ENCODE results near the gene DLL3.
"Not testable (repeated sequence)": the region's sequence is repeated elsewhere in the genome, so short reads cannot be mapped to it uniquely, and the experiment has no call there.

DLL3 gene, protein sequence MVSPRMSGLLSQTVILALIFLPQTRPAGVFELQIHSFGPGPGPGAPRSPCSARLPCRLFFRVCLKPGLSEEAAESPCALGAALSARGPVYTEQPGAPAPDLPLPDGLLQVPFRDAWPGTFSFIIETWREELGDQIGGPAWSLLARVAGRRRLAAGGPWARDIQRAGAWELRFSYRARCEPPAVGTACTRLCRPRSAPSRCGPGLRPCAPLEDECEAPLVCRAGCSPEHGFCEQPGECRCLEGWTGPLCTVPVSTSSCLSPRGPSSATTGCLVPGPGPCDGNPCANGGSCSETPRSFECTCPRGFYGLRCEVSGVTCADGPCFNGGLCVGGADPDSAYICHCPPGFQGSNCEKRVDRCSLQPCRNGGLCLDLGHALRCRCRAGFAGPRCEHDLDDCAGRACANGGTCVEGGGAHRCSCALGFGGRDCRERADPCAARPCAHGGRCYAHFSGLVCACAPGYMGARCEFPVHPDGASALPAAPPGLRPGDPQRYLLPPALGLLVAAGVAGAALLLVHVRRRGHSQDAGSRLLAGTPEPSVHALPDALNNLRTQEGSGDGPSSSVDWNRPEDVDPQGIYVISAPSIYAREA

DNA sequence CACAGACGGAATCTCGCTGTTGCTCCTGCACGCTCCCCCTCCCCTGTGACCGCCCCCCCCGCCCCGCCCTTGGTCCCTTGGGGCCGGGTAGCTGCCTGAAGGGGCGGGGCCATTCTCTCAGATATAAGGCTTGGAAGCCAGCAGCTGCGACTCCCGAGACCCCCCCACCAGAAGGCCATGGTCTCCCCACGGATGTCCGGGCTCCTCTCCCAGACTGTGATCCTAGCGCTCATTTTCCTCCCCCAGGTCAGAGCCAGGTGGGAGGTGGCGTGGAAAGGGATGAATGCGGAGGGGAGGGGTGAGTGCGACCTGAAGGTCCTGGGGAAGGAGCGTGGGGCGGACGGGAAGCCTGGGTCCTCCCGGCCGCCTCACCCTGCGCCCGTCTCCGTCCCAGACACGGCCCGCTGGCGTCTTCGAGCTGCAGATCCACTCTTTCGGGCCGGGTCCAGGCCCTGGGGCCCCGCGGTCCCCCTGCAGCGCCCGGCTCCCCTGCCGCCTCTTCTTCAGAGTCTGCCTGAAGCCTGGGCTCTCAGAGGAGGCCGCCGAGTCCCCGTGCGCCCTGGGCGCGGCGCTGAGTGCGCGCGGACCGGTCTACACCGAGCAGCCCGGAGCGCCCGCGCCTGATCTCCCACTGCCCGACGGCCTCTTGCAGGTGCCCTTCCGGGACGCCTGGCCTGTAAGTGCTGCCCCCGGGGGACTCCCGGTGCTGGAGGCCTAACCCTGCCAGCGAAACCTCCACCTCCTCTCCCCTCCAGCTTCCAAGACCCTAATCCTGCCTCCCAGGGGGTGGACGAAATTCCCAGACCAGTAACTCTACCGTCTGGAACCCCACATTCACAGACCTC is at the start of gene DLL3:
Gene DLL3 (plus strand): TSS at position 150 of the 845 bp plus-strand sequence. CDS start 28 bp downstream, at position 178.
- peak; percentile 75 for DNase-seq

DNA sequence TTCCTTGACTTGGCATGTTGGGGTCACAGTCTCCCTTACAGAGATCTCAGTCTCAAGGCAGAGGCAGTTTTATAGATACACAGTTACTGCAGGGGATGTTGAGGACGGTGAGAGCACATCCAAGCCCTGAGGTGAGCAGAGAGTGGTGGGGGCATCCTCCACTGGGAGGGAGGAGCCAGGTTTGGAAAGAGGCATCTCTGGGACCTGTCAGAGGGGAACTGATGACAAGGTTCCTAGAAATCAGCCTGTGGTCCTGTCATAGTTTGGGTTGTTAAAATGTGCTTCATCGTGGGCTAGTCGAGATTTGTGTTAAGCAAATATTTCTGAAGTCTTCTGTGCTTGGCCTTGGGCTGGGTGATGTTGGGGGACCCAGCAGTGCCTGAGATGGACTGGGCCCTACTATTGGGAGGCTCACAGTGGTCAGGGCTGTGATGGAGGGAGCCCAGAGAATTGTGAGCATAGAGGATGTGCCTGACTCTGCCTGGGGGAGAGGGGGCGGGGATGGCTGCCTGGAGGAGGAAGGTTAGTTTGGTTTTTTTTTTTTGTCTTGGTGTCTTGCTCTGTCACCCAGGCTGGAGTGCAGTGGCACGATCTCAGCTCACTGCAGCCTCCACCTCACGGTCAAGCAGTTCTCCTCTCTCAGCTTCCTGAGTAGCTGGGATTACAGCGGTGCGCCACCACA is 49.5 kb upstream of the DLL3 start:
- DNase-seq: no peak

GRCh38 chr19:39451257-39451656 is 47.5 kb upstream of the DLL3 start:
- DNase-seq: not testable (repeated sequence)

GRCh38 chr19:39463403-39463802 is 35.3 kb upstream of the DLL3 start:
- DNase-seq: no peak

DNA sequence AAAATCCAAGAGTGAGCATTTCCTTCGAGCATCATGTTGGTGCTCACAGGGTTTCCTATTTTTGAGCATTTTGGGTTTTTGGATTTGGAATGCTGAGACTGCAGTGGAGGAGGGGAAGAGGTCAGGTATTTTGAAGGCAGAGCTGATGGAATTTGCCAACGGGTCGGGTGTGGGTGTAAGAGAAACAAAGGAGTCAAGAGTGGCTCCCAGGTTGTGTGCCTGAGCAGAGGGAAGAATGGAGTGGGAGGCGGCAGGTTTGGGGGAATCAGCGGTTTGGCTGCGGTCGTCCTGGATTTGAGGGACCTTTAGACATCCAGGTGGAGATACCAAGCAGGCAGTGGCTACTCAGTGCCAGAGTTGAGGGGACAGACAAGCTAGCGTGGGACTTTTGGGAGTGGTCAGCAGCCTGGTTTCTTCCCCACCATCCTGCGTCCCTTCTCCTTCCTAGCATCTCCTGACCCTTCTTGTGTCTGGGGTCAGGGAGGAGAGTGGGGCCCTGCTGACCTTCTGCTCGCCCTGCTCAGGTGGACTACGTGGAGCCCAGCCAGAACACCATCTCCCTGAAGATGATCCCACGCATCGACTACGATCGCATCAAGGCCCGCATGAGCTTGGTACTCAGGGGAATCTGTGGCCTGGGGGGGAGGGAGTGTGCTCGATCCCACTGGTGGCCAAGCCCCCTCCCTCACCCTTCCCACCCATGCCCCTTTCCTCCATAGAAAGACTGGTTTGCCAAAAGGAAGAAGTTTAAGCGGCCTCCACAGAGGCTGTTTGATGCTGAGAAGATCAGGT is 32.6 kb upstream of the DLL3 start:
- no peak for DNase-seq

GRCh38 chr19:39467941-39468340 is 30.8 kb upstream of the DLL3 start:
- no peak for DNase-seq

DNA sequence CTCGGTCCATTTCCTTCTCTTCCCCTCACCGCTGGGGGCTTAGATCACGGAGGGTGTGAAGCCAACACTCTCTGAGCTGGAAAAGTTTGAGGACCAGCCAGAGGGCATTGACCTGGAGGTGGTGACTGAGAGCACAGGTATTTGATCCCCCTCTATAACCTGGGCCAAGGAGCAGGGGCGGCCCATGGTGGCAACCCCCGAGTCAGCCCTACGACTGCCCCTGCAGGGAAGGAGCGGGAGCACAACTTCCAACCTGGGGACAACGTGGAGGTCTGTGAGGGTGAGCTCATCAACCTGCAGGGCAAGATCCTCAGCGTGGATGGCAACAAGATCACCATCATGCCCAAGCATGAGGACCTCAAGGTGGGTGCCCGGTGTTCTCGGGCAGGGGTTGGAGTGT is 29.7 kb upstream of the DLL3 start:
- DNase-seq: no peak

GRCh38 chr19:39469567-39469966 is 29.2 kb upstream of the DLL3 start:
- DNase-seq: no peak

DNA sequence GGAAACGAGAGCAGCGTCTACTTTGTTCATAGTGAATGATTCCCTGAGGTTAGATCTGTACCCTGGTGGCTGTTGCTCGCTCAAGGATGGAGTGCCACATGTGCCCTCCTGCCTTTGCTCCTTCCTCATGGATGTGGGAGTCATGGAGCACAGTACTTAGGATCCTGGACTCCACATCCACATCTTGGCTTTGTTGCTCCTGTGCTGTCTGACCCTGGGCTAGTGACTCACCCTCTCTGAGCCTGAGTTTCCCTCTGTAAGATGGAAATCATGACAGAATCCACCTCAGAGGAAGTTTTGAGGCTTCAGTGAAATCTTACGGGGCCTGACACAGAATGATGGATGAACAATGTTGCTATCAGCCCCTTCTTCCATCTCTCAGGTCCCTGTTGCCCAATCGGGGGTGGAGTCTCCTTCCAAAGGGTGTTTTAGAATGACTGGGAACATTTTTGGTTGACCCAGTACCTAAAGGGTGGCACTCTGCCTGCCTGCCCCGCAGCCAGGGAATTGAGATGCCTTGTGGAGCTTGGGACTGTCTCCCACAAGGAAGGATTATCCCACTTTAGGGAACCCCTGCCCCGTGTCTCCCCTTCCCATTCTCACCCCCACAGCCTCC is 27.9 kb upstream of the DLL3 start:
- DNase-seq: no peak

DNA sequence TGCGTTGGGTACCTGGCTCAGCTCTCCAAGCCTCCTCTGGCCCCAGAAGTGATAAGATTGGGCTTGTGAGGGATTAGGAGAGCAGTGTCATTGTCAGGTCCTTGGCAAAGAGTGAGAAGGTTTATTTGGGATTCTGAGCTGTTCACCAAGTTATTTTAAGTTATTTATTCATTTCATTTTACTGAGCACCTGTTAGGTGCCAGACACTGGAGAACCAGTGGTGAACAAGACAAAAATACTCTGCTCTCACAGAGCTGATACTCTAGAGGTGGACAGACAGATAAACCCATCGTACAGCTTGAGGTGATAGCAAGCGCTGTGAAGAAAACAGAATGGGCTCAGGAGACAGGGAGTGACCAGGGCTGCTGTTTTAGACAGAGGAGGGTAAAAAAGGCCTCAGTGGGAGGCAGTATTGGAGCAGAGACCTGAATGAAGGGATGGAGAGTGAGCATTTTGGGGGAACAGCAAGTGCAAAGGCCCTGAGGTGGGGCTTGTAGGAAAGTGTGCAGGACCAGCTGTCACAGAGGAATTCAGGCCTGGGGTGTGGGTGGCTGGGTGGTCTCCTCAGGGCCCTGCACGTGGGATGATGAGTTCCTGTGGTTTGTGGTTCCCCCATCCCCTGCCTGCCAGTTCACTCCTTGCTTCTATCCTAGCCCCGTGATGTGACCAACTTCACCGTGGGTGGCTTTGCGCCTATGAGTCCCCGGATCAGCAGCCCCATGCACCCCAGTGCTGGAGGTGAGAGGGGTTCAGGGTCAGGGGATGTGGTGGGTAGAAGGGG is 26.8 kb upstream of the DLL3 start:
- DNase-seq: no peak

- DNase-seq: no peak
These were observed 25.9 kb upstream of the DLL3 start for GRCh38 chr19:39472746-39473442.

GRCh38 chr19:39473443-39473960 is 25.2 kb upstream of the DLL3 start:
- no peak for DNase-seq

DNA sequence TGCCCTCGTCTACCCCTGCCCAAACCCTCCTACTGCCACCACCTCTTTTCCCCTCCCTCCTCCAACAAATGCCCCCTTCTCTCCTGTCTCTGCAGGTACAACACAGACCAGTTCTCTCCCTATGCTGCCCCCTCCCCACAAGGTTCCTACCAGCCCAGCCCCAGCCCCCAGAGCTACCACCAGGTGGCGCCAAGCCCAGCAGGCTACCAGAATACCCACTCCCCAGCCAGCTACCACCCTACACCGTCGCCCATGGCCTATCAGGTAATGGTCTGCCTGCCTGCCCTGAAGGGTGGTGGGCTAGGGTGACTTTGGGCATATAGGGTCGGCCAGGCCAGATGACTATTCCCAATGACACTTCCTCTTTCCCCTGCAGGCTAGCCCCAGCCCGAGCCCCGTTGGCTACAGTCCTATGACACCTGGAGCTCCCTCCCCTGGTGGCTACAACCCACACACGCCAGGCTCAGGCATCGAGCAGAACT is 24.6 kb upstream of the DLL3 start:
- DNase-seq: peak; percentile 13

DNA sequence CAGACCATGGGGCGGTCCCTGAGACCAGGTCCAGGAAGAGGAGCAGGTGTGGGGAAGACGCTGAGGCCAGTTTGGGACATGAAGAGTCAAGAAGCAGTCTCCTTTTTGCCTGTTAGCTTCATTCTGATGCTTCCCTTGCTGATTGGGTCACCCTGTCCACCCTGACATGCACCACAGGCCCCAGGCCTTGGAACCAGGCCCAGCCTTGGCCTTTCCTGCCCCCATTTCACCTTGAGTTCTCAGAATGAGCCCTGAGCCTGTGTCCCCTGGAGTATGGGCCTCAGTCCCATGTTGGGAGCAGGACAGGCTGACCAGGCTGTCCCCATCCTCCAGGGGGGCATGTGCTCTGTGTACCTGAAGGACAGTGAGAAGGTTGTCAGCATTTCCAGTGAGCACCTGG is 23.0 kb upstream of the DLL3 start:
- no peak for DNase-seq

DNA sequence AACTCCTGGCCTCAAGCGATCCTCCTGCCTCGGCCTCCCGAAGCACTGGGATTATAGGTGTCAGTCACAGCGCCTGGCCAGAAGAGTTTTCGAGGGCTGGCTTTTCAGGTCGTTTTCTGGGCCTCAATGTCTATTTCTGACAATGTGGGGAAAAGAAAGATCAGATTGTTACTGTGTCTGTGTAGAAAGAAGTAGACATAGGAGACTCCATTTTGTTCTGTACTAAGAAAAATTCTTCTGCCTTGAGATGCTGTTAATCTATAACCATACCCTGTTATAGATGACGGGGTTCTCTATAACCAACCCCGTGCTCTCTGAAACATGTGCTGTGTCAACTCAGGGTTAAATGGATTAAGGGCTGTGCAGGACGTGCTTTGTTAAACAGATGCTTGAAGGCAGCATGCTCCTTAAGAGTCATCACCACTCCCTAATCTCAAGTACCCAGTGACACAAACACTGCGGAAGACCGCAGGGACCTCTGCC is 19.4 kb upstream of the DLL3 start:
- DNase-seq: not testable (repeated sequence)

DNA sequence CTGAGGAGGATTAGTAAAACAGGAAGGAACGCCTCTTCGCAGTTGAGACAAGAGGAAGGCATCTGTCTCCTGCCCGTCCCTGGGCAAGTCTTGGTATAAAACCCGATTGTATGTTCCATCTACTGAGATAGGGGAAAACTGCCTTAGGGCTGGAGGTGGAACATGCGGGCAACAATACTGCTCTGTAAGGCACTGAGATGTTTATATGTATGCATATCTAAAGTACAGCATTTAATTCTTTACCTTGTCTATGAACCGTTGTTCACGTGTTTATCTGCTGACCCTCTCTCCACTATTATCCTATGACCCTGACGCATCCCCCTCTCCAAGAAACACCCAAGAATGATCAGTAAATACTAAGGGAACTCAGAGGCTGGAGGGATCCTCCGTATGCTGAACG is 18.8 kb upstream of the DLL3 start:
- no peak for DNase-seq

- peak; percentile 97 for DNase-seq
These were observed 18.2 kb upstream of the DLL3 start, which contains the start of gene TIMM50 for GRCh38 chr19:39480337-39481228. TIMM50 (plus strand) TSS chr19:39480838; CDS start chr19:39480854, 16 bp downstream.

DNA sequence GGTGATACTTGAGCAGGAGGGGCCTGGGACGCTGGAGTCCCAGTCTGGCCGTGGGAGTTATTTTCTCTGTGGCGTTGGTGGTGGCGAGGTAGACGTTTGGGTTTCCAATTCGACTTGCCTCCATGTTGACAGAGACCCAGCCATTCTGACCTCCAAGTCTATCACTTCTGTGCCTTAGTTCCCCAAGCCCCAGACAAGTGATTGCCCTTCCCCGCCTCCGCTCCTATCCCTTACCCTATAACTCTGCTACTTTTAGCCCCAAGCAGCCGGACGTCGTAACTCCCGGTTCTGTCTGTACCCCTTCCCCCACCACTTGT is 17.6 kb upstream of the DLL3 start:
- DNase-seq: no peak

- DNase-seq: no peak
These were observed 17.1 kb upstream of the DLL3 start for GRCh38 chr19:39481676-39482075.
